Activated CD8-positive, alpha-beta T cell treated with anti-CD3 and anti-CD28 coated beads for 36 hours (primary cell): ENCODE measurements around the gene NPAS2. TPM values are rescaled to one million over a fixed set of nuclear protein-coding genes. Genes with fewer than 3 reads are reported as not detected.

Experiments used
- ATAC-seq: fragments of 200-7000 bp; cut with Tn5 transposase; one replicate; pipeline ENCODE4 v1.10.0; 2021; ENCODE audit warnings: mild to moderate bottlenecking, moderate library complexity
- CTCF ChIA-PET: fragments of 350-600 bp; sonication (Branson Sonifier 250); formaldehyde crosslinking; loops from one replicate; lab custom pipeline; 2021; ENCODE audit warnings: antibody characterized with exemption; lab: Charles Lee
- POLR2A ChIA-PET: fragments of 350-600 bp; sonication (Branson Sonifier 250); formaldehyde crosslinking; loops from one replicate; lab custom pipeline; 2021; ENCODE audit warnings: antibody characterized with exemption; lab: Charles Lee
- DNase-seq: peaks from one replicate; pipeline ENCODE4 v3.0.0-alpha.2; 2020
- H3K27ac Mint-ChIP-seq: one replicate; pipeline ENCODE4 v1.8.0; 2021; ENCODE audit warnings: mild to moderate bottlenecking, mixed read lengths
- H3K27me3 Mint-ChIP-seq: one replicate; pipeline ENCODE4 v1.8.0; 2021; ENCODE audit warnings: mixed read lengths
- H3K36me3 Mint-ChIP-seq: one replicate; pipeline ENCODE4 v1.8.0; 2021; ENCODE audit warnings: low read depth, mixed read lengths
- H3K4me1 Mint-ChIP-seq: one replicate; pipeline ENCODE4 v1.8.0; 2021; ENCODE audit warnings: low read depth, mixed read lengths
- H3K4me3 Mint-ChIP-seq: one replicate; pipeline ENCODE4 v1.8.0; 2021; ENCODE audit warnings: mild to moderate bottlenecking, moderate library complexity, mixed read lengths
- H3K9me3 Mint-ChIP-seq: one replicate; pipeline ENCODE4 v1.8.0; 2021; ENCODE audit warnings: mixed read lengths
- CTCF ChIP-seq: fragments of 200-600 bp; IDR thresholded peaks from one replicate; pipeline ENCODE4 v1.8.0; 2022; ENCODE audit warnings: antibody characterized with exemption, mild to moderate bottlenecking
- intact Hi-C: fragments of 100-400 bp; cut with micrococcal nuclease; formaldehyde crosslinking; loops from one replicate; pipeline ENCODE4 v1.10.0; 2022
- total RNA-seq, 2 experiments: library from RNA; stranded (reverse); gene quantifications; one replicate each; pipeline ENCODE4 v1.2.3, GENCODE V29; 2021

The NPAS2 gene
- total RNA-seq, 2 experiments from 2014 or later = 14.4 to 15.2 TPM

GRCh38 chr2:100856732-100857131 is 36.8 kb downstream of the NPAS2 start:
- TF ChIP-seq CTCF = no peak
- ChIA-PET POLR2A (no interaction called here), CTCF (interaction anchor here (1.2 kb wide), 1 partner anchor 12 kb away, joined by 3 read pairs; no protein-coding TSS in a partner anchor)
- ATAC-seq (no peak), DNase-seq (no peak)
- H3K27me3 Mint-ChIP-seq = no peaks in the 10 kb centered on the region
- H3K4me1 Mint-ChIP-seq = peaks cover 7% of the 10 kb centered on the region
- no peak overlapping the region for H3K27ac Mint-ChIP-seq
- H3K4me3 Mint-ChIP-seq = no peak overlapping the region
- H3K36me3 Mint-ChIP-seq = no peaks in the 10 kb centered on the region
- intact Hi-C loops = no loop called here
- no peaks in the 10 kb centered on the region for H3K9me3 Mint-ChIP-seq

- Mint-ChIP-seq H3K9me3 (no peaks in the 10 kb centered on the region), H3K36me3 (no peaks in the 10 kb centered on the region), H3K4me3 (no peak overlapping the region), H3K27ac (no peak overlapping the region), H3K27me3 (no peaks in the 10 kb centered on the region), H3K4me1 (peaks cover 9% of the 10 kb centered on the region)
- ATAC-seq (no peak), DNase-seq (no peak)
- CTCF ChIA-PET = interaction anchor here (0.8 kb wide), 1 partner anchor 127 kb away, joined by 3 read pairs; no protein-coding TSS in a partner anchor
- intact Hi-C loops = no loop called here
- no peak for TF ChIP-seq CTCF
- POLR2A ChIA-PET = no interaction called here
These were observed 37.4 kb downstream of the NPAS2 start for GRCh38 chr2:100857341-100857740.

- intact Hi-C loops = no loop called here
- ChIA-PET CTCF (interaction anchor here (0.8 kb wide), 1 partner anchor 128 kb away, joined by 3 read pairs; no protein-coding TSS in a partner anchor), POLR2A (no interaction called here)
- Mint-ChIP-seq H3K9me3 (no peaks in the 10 kb centered on the region), H3K4me1 (peaks cover 9% of the 10 kb centered on the region), H3K27me3 (no peaks in the 10 kb centered on the region), H3K36me3 (no peaks in the 10 kb centered on the region), H3K27ac (no peak overlapping the region), H3K4me3 (no peak overlapping the region)
- DNase-seq = no peak
- no peak for TF ChIP-seq CTCF
- ATAC-seq = no peak
These were observed 38.0 kb downstream of the NPAS2 start for GRCh38 chr2:100857915-100858314.

- ATAC-seq (no peak), DNase-seq (no peak)
- Mint-ChIP-seq H3K9me3 (no peaks in the 10 kb centered on the region), H3K36me3 (no peaks in the 10 kb centered on the region), H3K27ac (no peak overlapping the region), H3K4me1 (peaks cover 9% of the 10 kb centered on the region), H3K4me3 (no peak overlapping the region), H3K27me3 (no peaks in the 10 kb centered on the region)
- POLR2A ChIA-PET = no interaction called here
- TF ChIP-seq CTCF = no peak
- CTCF ChIA-PET = no interaction called here
- intact Hi-C loops = no loop called here
These were observed 40.0 kb downstream of the NPAS2 start for GRCh38 chr2:100859902-100860301.

- ChIA-PET CTCF (no interaction called here), POLR2A (no interaction called here)
- Mint-ChIP-seq H3K36me3 (peaks cover 5% of the 10 kb centered on the region), H3K27ac (no peak overlapping the region), H3K9me3 (peaks cover 5% of the 10 kb centered on the region), H3K27me3 (no peaks in the 10 kb centered on the region), H3K4me3 (no peak overlapping the region), H3K4me1 (peaks cover 9% of the 10 kb centered on the region)
- intact Hi-C loops = no loop called here
- ATAC-seq (no peak), DNase-seq (no peak)
- no peak for TF ChIP-seq CTCF
These were observed 41.4 kb downstream of the NPAS2 start for GRCh38 chr2:100861340-100861739.
